IPS DF 6.9 (cell line): Measurements from ENCODE around the gene ITGB5.

Source experiments
- DNase-seq: peaks from one replicate; pipeline ENCODE4 v3.0.0-alpha.2; 2013; ENCODE audit warnings: low read depth, low spot score
- H3K27ac ChIP-seq: one replicate; pipeline ENCODE4 v1.5.1; 2013; ENCODE audit warnings: low read length, control low read depth
- H3K27me3 ChIP-seq: 2 replicates; pipeline ENCODE4 v1.6.1; 2013; ENCODE audit warnings: mild to moderate bottlenecking, low read length; ENCODE audit not compliant: control insufficient read depth, insufficient read depth
- H3K36me3 ChIP-seq: 2 replicates; pipeline ENCODE4 v1.6.1; 2013; ENCODE audit warnings: low read length; ENCODE audit not compliant: control insufficient read depth, insufficient read depth
- H3K4me1 ChIP-seq: 2 replicates; pipeline ENCODE4 v1.6.1; 2013; ENCODE audit warnings: low read length; ENCODE audit not compliant: control insufficient read depth, insufficient read depth
- H3K4me3 ChIP-seq: 2 replicates; pipeline ENCODE4 v1.5.1; 2013; ENCODE audit warnings: mild to moderate bottlenecking, low read length
- H3K9me3 ChIP-seq: 2 replicates; pipeline ENCODE4 v1.6.1; 2013; ENCODE audit warnings: low read length, inconsistent platforms; ENCODE audit not compliant: control insufficient read depth, insufficient read depth
- WGBS: extraction: QIAGEN DNeasy Blood & Tissue Kit; methylation state at CpG from one replicate; pipeline ENCODE4 v1.1.7; 2013; ENCODE audit warnings: mixed read lengths, missing lambda C conversion rate; ENCODE audit not compliant: insufficient read length, insufficient coverage; 5-methylcytosine and 5-hydroxymethylcytosine counted together

Gene ITGB5

GRCh38 chr3:124722589-124722988 lies 164.6 kb downstream of the ITGB5 start:
- H3K4me1 ChIP-seq = no peaks in the 10 kb centered on the region
- H3K36me3 ChIP-seq = no peaks in the 10 kb centered on the region
- no peaks in the 10 kb centered on the region for H3K27me3 ChIP-seq
- no CpG with 5 or more reads among the region's 2 CpGs for WGBS
- H3K27ac ChIP-seq = no peak overlapping the region
- no peaks in the 10 kb centered on the region for H3K9me3 ChIP-seq
- DNase-seq = no peak
- H3K4me3 ChIP-seq = no peak overlapping the region

GRCh38 chr3:124714223-124714853 lies 172.8 kb downstream of the ITGB5 start:
- WGBS = no CpG with 5 or more reads among the region's 11 CpGs
- H3K27ac ChIP-seq = no peak overlapping the region
- no peaks in the 10 kb centered on the region for H3K36me3 ChIP-seq
- H3K9me3 ChIP-seq = no peaks in the 10 kb centered on the region
- no peak overlapping the region for H3K4me3 ChIP-seq
- no peak for DNase-seq
- H3K4me1 ChIP-seq = no peaks in the 10 kb centered on the region
- no peaks in the 10 kb centered on the region for H3K27me3 ChIP-seq
